Osteoblast (primary cell): ENCODE measurements around the gene CEBPE. TPM values are rescaled to one million over a fixed set of nuclear protein-coding genes. Genes with fewer than 3 reads are reported as not detected.

Experiments used
- DNase-seq: peaks from one replicate; pipeline ENCODE4 v3.0.0; 2011; ENCODE audit warnings: low spot score, mixed read lengths; ENCODE audit not compliant: insufficient read length; ENCODE audit errors: missing footprints
- H2AFZ ChIP-seq: 2 replicates; pipeline ENCODE4 v1.6.0; 2011; ENCODE audit warnings: mild to moderate bottlenecking, low read length
- H3K27ac ChIP-seq: 2 replicates; pipeline ENCODE4 v1.5.1; 2011; ENCODE audit warnings: mild to moderate bottlenecking, low read depth, low read length, moderate library complexity
- H3K27me3 ChIP-seq: 2 replicates; pipeline ENCODE4 v1.6.0; 2012; ENCODE audit warnings: mild to moderate bottlenecking, control low read depth, inconsistent platforms, low read length, moderate library complexity; ENCODE audit not compliant: insufficient read depth
- H3K36me3 ChIP-seq: 2 replicates; pipeline ENCODE4 v1.5.1; 2011; ENCODE audit warnings: mild to moderate bottlenecking, low read length, control low read depth, moderate library complexity; ENCODE audit not compliant: insufficient read depth
- H3K4me1 ChIP-seq: 2 replicates; pipeline ENCODE4 v1.5.1; 2011; ENCODE audit warnings: mild to moderate bottlenecking, low read length, control low read depth, moderate library complexity; ENCODE audit not compliant: insufficient read depth
- H3K4me2 ChIP-seq: 2 replicates; pipeline ENCODE4 v1.6.0; 2011; ENCODE audit warnings: mild to moderate bottlenecking, low read length; ENCODE audit not compliant: insufficient read depth
- H3K4me3 ChIP-seq: fragments of 200-600 bp; sonication (generic); 3 replicates; pipeline ENCODE4 v1.5.1; 2012; ENCODE audit warnings: mild to moderate bottlenecking, low read length, inconsistent platforms; ENCODE audit not compliant: insufficient read depth
- H3K79me2 ChIP-seq: 2 replicates; pipeline ENCODE4 v1.6.0; 2012; ENCODE audit warnings: mild to moderate bottlenecking, low read length, control low read depth, inconsistent platforms; ENCODE audit not compliant: insufficient read depth
- H3K9me3 ChIP-seq: 2 replicates; pipeline ENCODE4 v1.5.1; 2011; ENCODE audit warnings: low read depth, low read length, control low read depth
- H4K20me1 ChIP-seq: 2 replicates; pipeline ENCODE4 v1.6.0; 2012; ENCODE audit warnings: mild to moderate bottlenecking, low read length, control low read depth; ENCODE audit not compliant: insufficient read depth
- total RNA-seq: library from RNA; depleted of rRNA; stranded (reverse); fragments of >200 nt; gene quantifications from 2 replicates; pipeline ENCODE4 v1.2.3, GENCODE V29; 2012
- TF ChIP-seq, protein P1 (sequence below): IDR thresholded peaks from 2 replicates; pipeline ENCODE4 v1.5.1; 2011; ENCODE audit warnings: mild to moderate bottlenecking, low read depth, low read length, moderate library complexity; ENCODE audit errors: extremely low read depth

Gene CEBPE
- total RNA-seq, 1 donor: not detected

DNA sequence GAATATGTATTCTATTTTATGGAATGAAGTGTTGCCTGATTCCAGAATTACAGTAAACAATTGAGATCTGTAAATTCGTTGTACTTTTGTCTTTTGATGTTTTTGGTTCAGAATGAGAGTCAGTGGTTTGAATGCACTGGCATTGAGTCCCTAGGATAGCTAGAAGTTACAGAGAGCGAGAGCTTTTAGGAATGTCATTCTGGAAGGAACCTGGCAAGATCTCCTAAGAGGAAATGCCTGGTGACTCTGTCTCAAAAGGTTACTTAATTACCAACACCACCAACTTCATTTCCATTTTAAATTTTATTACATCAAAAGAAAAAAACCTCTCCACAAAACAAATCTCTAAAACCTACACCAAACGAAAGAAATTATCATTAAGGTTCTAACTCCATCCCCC, 6.0 kb upstream of the CEBPE start:
- no peak for DNase-seq
- Histone ChIP-seq H3K27me3 (no peaks in the 10 kb centered on the region), H3K36me3 (no peaks in the 10 kb centered on the region), H3K4me3 (no peak overlapping the region), H2AFZ (no peak overlapping the region), H3K4me1 (peaks cover 12% of the 10 kb centered on the region), H3K9me3 (no peaks in the 10 kb centered on the region), H3K27ac (no peak overlapping the region), H3K4me2 (no peak overlapping the region), H3K79me2 (no peaks in the 10 kb centered on the region), H4K20me1 (no peaks in the 10 kb centered on the region)
- TF ChIP-seq, protein P1, sequence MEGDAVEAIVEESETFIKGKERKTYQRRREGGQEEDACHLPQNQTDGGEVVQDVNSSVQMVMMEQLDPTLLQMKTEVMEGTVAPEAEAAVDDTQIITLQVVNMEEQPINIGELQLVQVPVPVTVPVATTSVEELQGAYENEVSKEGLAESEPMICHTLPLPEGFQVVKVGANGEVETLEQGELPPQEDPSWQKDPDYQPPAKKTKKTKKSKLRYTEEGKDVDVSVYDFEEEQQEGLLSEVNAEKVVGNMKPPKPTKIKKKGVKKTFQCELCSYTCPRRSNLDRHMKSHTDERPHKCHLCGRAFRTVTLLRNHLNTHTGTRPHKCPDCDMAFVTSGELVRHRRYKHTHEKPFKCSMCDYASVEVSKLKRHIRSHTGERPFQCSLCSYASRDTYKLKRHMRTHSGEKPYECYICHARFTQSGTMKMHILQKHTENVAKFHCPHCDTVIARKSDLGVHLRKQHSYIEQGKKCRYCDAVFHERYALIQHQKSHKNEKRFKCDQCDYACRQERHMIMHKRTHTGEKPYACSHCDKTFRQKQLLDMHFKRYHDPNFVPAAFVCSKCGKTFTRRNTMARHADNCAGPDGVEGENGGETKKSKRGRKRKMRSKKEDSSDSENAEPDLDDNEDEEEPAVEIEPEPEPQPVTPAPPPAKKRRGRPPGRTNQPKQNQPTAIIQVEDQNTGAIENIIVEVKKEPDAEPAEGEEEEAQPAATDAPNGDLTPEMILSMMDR: no peak

DNA sequence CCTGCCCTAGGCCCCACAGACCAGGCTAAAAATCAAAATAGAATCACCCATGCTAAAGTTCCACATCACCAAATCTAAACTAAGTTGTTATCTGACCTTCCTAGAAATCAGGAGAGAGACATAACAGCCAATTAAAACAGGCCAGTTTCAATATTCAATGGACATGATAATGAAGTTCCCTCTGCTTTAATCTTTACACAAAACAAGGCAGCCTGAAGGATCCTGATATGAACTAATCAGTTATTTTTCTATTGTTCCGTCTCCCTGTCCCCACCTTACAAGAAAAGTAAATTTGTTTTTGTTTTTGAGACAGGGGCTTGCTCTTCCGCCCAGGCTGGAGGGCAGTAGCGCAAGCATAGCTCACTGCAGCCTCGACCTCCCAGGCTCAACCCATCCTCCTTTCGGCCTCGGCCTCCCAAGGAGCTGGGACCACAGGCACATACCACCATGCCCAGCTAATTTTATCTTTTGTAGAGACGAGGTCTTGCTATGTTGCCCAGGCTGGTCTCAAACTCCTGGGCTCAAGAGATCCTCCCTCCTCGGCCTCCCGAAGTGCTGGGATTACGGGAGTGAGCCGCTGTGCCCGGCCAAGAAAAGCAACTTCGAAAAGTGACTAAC, 5.4 kb upstream of the CEBPE start:
- H3K27me3 ChIP-seq: no peaks in the 10 kb centered on the region
- TF ChIP-seq, protein P1: no peak
- no peak for DNase-seq
- H2AFZ ChIP-seq: no peak overlapping the region
- H3K4me2 ChIP-seq: no peak overlapping the region
- no peaks in the 10 kb centered on the region for H3K36me3 ChIP-seq
- H3K9me3 ChIP-seq: no peaks in the 10 kb centered on the region
- no peak overlapping the region for H3K4me3 ChIP-seq
- no peaks in the 10 kb centered on the region for H3K79me2 ChIP-seq
- H3K27ac ChIP-seq: no peak overlapping the region
- no peaks in the 10 kb centered on the region for H4K20me1 ChIP-seq
- H3K4me1 ChIP-seq: peaks cover 12% of the 10 kb centered on the region

DNA sequence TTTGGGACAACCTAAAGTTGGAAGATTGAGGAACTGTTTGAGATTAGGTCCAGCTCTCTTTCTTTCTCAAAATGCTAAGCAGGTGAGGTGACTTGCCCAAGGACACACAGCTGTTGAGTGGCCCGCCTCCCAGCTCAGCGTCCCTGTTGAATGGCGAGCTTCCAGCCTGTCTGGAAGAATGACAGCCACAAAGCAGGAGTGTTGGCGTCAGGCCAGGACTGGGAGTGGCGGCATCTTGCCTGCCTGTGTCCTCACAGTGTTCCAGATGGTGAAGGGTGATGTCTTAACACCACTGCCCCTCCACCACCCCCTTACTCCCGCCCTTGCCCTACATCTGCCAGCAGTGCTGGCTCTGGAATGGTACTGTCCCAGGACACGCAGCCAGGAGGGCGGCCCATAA, 4.4 kb upstream of the CEBPE start:
- no peaks in the 10 kb centered on the region for H3K36me3 ChIP-seq
- H4K20me1 ChIP-seq: no peaks in the 10 kb centered on the region
- no peaks in the 10 kb centered on the region for H3K79me2 ChIP-seq
- TF ChIP-seq, protein P1: no peak
- no peaks in the 10 kb centered on the region for H3K27me3 ChIP-seq
- H3K4me3 ChIP-seq: no peak overlapping the region
- H2AFZ ChIP-seq: no peak overlapping the region
- no peak overlapping the region for H3K27ac ChIP-seq
- no peaks in the 10 kb centered on the region for H3K9me3 ChIP-seq
- peaks cover 12% of the 10 kb centered on the region for H3K4me1 ChIP-seq
- DNase-seq: no peak
- H3K4me2 ChIP-seq: no peak overlapping the region

DNA sequence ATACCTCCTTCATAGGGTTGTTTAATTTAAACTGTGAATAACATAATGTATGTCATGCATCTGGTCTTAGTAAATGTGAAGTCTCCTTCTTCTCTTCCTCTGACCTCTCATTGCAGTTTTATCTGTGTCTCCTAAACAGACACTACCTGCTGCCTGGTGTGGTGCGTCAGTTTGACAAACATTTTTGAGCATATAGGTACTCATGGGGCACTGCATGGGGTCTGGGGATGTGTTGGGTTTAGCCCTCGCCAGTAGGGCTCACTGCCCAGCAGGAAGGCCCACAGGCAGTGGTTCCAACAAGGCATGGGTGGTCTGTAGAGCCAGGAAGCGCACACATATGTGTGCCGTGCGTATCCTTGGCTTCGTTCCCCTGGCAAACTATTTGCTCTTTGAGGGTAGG, 3.0 kb upstream of the CEBPE start:
- Histone ChIP-seq H3K9me3 (no peaks in the 10 kb centered on the region), H3K36me3 (no peaks in the 10 kb centered on the region), H3K27ac (peak overlapping the region; percentile 63), H3K4me2 (no peak overlapping the region), H2AFZ (no peak overlapping the region), H3K4me3 (no peak overlapping the region), H3K27me3 (no peaks in the 10 kb centered on the region), H4K20me1 (no peaks in the 10 kb centered on the region), H3K79me2 (no peaks in the 10 kb centered on the region), H3K4me1 (peaks cover 12% of the 10 kb centered on the region)
- no peak for DNase-seq
- TF ChIP-seq, protein P1: no peak
